ENCODE measurements around the gene ALG14.
A peak's percentile ranks its signal among the peaks of the same experiment; 100 is the strongest.
"Not testable (repeated sequence)": the region's sequence is repeated elsewhere in the genome, so short reads cannot be mapped to it uniquely, and the experiment has no call there.

Gene ALG14, protein sequence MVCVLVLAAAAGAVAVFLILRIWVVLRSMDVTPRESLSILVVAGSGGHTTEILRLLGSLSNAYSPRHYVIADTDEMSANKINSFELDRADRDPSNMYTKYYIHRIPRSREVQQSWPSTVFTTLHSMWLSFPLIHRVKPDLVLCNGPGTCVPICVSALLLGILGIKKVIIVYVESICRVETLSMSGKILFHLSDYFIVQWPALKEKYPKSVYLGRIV

DNA sequence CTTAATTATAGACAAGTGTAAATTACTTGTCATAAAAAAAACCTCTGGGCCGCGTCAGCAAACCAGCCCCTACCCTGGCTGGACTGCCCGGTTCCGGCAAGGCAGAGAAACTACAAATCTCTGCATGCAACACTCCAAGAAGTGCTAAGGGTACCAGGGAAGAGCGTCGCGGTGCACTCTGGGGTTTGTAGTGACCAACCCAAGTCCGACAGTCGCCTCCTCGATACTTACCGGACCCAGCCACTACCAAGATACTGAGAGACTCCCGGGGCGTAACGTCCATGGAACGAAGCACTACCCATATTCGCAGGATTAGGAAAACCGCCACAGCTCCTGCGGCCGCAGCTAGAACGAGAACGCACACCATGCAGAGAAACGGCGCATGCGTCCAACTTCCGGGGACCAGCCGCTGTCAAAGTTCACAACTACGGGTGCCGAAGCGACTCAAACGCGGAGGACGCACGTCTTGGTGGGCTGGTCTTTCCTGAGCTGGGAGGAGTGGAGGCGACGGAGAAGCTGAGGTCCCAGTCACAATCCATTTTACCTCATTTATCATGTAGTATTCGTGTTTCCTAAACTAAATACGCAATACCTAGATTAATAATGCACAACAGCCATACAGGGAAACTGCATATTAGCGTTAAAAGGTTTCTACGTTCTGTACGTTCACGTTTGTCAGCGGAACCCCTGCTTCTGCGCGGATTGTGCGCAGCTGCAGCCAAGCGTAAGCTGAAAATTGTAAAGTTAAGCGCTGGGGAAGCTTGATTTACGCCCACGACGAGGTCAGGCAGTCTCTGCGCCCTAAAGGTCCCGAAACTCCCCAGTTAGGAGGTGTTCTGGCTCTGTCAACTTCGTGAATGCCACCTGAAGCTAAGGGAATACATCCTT is at the start of gene ALG14:
Gene ALG14, minus strand, starts transcription at position 420 of the 888 bp plus-strand sequence. Its CDS starts 53 bp downstream, at position 367.
- peak; percentile 87 for DNase-seq (ENCODE audit: low read depth)

DNA sequence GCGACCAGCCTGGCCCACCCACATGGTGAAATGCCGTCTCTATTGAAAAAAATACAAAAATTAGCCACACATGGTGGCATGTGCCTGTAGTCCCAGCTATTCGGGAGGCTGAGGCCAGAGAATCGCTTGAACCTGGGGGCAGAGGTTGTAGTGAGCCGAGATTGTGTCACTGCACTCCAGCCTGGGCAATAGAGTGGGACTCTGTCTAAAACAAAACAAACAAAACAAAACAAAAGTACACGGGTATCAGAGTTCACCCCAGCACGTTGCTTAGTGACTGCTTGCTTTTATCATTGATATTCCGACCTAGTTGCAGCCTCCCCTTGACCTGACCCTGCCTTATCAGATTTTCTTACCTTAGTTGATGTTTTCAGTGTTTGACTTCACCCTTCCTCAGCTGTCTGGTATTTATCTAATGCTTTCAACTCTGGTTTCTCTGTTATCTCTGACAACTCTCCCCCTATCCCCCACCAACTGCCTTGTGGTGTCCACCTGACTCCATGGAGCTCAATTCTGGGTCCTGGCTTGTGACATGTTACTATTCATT is 49.5 kb upstream of the ALG14 start:
- no peak for DNase-seq (ENCODE audit: low read depth)

DNA sequence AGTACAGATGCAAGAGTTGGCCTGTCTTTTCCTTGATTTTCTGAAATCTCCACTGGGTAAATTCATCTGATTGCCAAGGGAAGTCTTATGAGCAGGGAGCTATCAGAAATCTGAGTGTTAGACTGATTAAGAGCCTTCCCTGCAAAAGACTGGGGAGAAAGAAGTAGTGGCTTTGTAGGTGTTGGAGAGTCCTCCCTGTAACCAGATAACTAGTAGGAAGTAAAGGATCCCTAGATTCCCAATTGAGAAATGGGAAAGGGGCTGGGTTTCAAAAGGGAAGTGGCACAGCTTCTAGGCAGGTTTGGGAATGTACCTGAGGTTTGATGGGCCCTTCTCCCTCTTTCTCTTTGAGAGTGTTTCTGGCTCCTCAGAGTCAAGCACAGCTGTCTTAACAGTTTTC is 46.5 kb upstream of the ALG14 start:
- no peak for DNase-seq (ENCODE audit: low read depth)

DNA sequence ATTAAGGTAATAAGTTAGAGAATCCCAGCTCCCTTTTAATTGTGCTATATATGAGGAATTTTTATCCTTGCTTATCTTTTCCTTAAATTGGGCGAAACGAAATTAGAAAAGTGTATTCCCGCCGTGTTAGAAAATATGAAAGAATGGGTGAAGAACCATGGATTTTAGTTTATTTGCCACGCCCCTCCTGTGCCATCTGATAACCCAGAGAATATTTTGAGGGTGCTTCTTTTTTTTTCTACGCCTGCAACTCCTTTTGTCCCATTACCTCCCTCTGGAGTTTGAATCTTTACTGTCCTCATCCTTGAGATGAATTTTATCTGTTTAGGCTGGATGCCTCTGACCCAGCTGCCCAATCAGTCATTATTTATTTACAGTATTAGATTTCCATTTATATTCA is 46.0 kb upstream of the ALG14 start:
- DNase-seq (ENCODE audit: low read depth): no peak

DNA sequence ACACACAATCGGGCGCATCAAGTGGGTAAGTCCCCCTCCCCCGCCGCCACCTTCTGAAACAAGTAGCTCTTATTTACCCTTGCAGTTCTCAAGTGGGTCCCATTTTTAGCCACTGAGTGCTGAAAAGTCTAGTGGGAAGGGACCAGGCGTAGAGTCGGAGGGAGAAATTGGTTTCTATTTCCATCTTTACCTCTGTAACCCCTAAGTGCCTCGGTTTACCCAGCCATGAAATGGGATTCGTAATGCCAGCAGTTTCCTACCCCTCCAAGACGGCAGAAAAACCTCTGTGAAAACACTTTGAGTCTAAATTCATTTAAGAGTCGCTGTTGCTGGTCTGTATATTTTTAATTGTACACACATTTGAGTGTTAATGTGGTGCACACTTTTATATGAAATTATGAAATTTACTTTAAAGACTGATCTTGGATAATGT is 45.3 kb upstream of the ALG14 start:
- no peak for DNase-seq (ENCODE audit: low read depth)

DNA sequence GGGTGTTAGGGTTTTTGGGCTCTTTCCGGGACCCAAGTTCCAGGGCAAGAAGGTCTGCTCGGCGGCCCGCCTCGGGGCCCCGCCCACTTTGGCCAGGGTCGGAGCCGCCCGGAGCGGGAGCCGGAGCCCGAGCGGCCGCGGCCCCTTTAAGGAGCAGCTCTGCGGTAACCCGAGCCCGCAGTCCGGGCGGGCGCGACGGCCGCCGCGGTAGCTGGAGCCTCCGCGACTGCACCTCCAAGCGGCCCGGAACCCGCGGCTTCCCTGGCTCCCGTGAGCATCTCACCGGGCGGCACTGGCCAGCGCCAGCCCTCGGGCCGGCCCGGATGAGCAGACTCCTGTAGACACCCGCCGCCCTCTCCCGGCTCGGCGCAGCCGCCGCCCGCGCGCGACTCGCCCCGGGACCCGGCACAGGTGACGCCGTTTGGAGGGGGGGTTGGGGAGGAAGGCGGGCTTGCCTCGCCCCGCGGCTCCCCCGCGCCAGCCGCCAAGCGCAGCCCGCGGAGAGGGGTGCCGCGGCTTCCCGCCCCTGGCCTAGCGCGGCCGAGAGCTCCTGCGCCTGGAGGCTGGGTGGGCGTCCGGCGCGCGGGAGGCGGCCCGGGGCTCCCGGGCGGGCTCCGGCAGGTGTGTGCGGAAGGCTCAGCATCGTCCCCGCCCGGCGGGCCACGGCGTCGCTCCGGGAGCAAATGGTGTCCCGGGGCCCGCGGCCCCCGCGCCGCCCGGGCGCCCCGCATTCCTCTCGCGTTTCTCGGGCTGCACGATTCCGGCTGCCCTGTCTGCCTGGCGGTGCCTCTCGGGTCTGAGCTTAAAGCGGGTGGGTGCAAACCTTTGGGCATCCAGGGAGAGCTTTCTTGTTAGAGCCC is 44.7 kb upstream of the ALG14 start, which contains the start of gene TLCD4:
Gene TLCD4, plus strand, starts transcription at position 149 of the 860 bp plus-strand sequence. CDS start 26,547 bp downstream, outside the sequence.
- peak; percentile 34 for DNase-seq (ENCODE audit: low read depth)

DNA sequence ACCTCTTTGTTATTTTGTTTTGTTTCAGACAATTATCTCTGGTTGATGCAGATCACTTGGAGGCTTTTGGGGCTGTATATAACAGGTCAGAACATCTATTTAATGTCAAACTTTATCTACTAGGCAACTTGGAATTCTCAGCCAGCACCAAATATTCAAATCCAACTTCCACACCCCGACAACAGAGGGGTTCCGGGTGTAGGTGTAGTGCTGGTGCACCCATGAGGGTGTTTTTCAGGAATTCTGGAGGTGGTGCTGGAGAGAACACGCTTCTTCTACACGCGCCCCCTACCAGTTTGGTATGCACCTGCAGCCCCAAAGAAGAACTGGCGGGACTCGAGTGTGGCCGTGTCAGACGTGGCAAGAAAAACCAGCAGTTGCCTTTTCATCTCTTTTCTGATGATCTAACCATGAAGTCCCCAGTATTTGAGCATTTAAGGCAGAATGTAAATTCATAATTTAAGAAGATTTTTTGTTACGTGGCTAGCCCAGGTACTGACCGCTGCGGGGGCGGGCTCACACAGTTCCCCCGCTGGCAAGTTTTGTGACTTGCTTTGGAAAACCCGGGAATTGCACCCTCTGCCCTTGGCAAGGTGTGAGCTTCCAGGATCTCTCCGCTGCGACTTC is 43.9 kb upstream of the ALG14 start:
- DNase-seq (ENCODE audit: low read depth): peak; percentile 41

DNA sequence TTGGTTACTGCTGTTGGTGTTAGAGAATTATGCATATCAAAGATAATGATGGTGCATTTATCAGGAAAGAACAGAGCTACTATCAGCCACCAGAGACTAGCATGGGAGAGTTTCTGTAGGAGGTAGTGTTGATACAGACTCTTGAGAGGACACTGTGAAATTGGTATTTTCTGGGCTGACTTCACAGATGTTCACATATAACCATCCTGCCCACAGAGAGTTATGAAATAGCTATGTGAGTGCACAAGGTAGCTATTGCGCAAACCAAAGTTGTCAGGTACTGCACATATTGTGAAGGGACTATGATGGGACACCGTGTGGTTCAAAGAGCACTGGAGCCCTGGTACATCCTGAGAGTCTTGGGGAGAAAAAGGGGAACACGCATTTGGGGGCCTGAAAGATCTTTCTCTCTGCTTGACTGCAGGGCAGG is 43.0 kb upstream of the ALG14 start:
- no peak for DNase-seq (ENCODE audit: low read depth)

DNA sequence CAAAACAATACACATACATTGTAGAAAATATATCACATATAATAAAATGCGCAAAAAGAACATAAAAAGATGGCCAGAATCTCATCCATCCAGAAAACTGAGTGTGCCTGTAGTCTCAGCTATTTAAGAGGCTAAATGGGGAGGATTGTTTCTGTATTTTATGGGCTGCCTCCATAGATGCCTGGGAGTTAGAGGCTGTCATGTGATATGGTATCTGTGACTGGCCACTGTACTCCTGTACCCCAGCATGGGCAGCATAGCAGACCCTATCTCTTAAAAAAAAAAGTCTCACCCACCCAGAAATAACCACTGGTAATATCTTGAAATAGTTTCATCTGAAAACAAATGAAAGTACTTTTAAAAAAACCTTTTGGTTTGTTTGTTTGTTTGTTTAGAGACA is 40.9 kb upstream of the ALG14 start:
- DNase-seq (ENCODE audit: low read depth): no peak

DNA sequence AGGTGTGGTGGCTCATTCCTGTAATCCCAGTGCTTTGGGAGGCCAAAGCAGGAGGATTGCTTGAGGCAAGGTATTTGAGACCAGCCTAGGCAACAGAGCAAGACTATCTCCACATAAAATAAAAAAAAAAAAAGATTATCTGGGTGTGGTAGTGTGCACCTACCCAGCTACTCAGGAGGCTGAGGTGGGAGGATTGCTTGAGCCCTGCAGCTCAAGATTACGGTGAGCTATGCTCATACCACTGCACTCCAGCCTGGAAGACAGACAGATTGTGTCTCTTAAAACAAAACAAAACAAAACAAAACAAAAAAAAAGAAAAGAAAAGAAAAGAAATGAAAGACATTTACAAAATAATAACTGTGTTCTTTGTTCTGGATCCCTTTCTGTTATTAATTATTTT is 38.3 kb upstream of the ALG14 start:
- DNase-seq (ENCODE audit: low read depth): no peak

DNA sequence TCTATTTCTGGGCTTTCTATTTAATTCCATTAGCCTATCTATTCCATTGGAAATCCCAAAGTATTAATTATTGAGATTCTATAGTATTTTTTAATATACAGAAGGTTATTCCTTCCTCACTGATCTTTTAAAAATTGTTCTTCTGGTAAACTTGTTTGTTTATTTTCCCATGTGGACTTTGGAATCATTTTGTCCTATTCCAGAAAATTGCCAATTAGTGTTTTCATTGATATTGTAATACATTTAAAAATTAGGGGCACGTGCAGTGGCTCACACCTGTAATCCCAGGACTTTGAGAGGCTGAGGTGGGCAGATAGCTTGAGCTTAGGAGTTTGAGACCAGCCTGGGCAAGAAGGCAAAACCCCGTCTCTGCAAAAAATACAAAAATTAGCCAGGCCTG is 36.0 kb upstream of the ALG14 start:
- no peak for DNase-seq (ENCODE audit: low read depth)

DNA sequence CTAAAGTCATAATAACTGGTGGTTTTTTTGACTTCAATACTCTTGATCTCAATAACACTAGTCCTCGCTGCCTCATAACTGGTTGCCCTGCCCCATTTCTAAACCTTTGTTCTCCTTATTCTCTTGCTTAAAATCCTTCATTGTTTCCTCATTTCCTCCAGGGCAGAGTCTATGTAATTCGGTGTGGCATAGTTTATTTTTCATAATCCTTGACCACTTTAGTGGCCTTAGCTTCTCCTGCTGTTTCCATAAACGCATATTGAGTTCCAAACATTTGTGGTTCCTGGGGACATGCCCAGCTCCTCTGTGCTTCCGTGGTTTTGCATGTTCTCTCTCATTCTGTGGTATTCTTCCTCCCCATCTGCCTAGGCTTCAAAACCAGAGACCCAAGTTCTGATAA is 25.4 kb upstream of the ALG14 start:
- no peak for DNase-seq (ENCODE audit: low read depth)

DNA sequence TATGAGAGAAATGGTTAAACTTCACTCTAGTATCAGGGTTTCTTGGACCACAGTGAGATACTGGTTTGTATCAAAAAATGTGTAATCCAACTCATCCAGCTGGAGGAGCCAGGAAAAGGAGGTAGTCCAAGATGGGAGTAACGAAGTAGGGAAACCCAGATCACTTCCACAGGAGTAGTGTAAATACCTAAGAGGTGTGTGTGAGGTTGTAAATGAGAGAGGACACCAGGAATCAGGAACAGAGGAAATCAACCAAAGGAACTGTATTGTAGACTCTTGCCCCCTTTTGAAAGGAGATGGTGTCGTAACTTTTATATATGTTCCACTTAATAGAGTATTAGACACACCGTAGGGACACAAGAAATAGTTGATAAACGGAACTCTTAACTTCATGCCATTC is 24.7 kb upstream of the ALG14 start:
- DNase-seq (ENCODE audit: low read depth): no peak

DNA sequence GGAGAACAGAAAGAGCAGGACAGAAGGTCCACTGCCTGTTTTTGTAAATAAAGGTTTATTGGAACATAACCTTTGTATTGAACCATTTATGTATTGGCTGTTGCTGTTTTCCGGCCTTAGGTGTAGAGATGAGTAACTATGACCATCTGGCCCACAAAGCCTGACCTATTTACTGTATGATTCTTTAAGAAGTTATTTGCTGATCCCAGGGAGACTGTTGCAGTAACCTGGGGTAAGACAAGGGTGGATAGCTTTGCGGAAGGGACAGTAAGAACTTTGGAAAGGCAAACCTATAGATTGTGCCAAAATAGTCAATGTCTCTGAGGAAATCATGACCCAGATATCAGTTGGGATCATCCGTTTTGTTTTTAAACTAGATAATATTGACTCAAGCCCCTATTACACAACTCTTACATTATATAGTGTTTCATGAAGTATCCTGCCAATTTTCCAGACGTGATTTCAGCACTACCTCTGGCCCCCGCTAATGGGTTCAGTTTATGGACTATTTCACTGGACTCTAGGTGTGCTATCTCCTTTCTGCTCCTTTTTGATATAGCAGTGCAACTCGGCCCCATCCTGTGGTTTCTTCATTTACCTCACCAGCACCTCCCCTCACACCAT is 23.6 kb upstream of the ALG14 start:
- no peak for DNase-seq (ENCODE audit: low read depth)

DNA sequence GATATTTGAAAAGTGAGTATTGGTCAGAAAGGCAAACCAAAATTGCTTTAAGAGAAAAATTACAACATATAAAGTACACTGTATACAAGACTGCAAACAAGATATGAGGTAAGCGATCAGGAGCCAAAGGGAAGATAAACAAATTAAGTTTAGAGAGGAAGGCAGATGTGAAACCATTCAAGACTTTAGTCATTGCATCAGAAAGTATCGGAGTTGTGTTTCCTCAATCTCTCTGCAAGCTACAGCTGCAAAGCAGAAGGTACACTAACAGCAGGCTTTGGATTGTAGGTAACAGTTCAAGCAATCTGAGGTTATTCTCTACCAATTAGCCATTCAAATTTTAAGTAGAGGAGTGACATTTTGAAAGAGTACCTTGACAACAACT is 23.1 kb upstream of the ALG14 start:
- no peak for DNase-seq (ENCODE audit: low read depth)

DNA sequence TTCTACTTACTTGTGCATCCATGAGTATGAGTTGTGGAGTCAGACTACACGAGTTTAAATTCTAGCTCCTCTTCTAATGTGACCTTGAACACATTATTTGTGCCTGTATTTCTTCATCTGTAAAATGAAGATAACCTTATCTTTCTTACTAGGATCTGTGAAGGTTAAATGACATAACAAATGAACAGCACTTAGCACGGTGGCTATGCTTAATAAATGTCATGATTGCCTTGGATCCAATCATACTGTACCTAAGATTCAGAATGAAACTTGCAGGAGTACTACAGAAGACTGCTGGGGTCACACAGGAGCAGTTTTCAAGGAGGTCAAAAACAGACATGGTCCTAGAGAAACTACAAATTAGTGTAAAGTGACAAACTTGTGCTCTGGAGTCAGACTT is 22.2 kb upstream of the ALG14 start:
- DNase-seq (ENCODE audit: low read depth): no peak

DNA sequence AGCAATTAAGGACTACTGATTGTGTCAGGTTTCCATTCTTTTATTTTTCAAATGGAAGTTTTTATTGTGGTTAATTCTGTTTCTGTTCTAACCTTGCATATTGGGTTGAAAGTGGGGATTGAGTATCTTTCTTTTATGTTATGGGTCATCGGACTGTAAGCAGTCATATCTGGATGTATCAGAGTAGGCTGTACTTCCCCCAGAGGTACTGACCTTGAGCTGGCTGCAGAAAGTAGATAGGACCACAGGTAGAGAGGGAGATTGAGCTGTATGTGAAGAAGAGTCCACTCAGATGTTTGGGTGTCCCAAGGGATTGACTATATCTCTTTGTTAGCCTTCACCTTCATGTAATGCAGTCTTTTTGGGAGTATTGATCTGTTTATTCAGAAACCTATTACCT is 20.5 kb upstream of the ALG14 start:
- no peak for DNase-seq (ENCODE audit: low read depth)

DNA sequence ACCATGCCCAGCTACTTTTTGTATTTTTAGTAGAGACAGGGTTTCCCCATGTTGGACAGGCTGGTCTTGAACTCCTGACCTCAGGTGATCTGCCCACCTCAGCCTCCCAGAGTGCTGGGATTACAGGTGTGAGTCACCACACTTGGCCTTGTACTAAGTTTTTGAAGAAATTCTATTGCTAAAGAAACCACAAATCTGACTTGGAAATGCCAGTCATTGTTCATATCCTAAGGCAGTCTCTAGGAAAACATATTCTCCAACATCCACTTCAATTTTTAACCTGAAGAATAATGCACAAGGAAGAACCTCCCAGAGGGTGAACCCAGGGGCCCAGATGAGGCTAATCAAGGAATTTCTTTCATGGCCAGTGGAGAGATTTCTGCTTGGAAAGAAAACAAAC is 20.1 kb upstream of the ALG14 start:
- DNase-seq (ENCODE audit: low read depth): not testable (repeated sequence)

DNA sequence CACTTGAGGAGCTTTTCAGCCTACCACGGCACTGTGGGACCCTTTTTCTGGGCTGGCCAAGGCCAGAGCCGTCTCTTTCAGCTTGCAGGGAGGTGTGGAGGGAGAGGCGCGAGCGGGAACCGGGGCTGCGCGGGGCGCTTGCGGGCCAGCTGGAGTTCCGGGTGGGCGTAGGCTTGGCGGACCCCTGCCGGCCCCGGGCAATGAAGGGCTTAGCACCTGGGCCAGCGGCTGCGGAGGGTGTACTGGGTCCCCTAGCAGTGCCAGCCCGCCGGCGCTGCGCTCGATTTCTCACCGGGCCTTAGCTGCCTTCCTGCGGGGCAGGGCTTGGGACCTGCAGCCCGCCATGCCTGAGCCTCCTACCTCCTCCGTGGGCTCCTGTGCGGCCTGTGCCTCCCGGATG is 18.5 kb upstream of the ALG14 start:
- DNase-seq (ENCODE audit: low read depth): not testable (repeated sequence)

DNA sequence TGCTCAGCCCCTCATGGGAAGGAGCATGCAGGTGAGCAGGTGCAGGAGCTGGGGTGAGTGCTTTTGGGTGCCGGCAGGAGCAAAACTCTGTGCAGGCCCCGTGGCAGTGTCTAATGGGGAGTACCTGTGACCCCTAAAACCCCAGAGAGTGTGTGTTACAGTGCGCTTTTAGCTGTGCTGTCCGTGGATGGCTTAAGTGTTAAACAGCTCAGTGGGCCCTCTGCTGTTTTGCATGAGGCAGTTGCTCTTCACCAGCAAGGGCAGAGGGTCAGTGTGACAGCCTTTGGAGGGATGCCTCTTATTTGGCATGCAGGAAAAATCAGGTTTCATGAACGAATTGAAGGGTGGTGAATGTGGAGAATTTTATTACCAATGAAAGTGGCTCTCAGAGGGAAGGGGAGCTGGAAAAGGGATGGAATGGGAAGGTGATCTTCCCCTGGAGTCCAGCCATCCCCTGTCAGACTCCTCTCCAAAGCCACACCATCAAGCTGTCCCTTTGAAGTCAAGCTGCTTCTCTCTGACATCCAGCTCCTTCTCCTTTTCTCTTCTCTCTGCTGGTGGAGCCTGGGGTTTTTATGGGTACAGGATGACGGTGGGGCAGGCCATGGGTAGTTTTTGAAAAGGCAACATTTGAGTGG is 17.0 kb upstream of the ALG14 start:
- no peak for DNase-seq (ENCODE audit: low read depth)

DNA sequence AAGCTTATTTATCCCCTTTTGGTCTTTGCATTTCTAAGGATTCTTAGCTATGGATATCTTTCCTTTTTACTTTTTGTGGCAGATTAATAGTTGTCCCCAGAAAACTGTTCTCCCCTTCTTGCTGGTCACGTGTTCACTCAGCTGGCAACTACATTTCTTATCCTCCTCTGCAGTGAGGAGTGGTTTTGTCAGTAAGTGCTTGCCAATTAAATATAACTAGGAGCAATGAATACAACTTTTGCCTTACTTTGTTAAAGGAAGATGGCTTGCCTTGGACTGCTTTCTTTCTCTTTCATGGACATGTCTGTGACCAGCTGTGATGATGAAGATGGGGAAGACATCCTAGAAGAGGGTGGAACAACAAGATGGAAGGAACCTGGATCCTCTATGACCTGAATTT is 15.6 kb upstream of the ALG14 start:
- DNase-seq (ENCODE audit: low read depth): no peak
